ENCODE measurements around the gene TFB2M.
"Not testable (repeated sequence)": the region's sequence is repeated elsewhere in the genome, so short reads cannot be mapped to it uniquely, and the experiment has no call there.

TFB2M gene, protein sequence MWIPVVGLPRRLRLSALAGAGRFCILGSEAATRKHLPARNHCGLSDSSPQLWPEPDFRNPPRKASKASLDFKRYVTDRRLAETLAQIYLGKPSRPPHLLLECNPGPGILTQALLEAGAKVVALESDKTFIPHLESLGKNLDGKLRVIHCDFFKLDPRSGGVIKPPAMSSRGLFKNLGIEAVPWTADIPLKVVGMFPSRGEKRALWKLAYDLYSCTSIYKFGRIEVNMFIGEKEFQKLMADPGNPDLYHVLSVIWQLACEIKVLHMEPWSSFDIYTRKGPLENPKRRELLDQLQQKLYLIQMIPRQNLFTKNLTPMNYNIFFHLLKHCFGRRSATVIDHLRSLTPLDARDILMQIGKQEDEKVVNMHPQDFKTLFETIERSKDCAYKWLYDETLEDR

GRCh38 chr1:246566128-246566812 is at the start of gene TFB2M, which contains the start of gene CNST:
TFB2M (minus strand) TSS chr1:246566261; CDS start chr1:246566138, 123 bp downstream.
CNST (plus strand) TSS chr1:246566456; CDS start chr1:246591563, 25,107 bp downstream.
- no peaks in the 10 kb centered on the region for H3K27me3 Mint-ChIP-seq
- peak within 1 kb of the TSS; percentile 96 to 100 for H3K4me3 Mint-ChIP-seq
- H3K4me1 Mint-ChIP-seq, result peaks cover 43% of the 10 kb centered on the region
- ATAC-seq (peak; percentile 95), DNase-seq (peak; percentile 98 to 99)
- peak within 1 kb of the TSS; percentile 97 for H3K27ac Mint-ChIP-seq
- no peaks in the 10 kb centered on the region for H3K9me3 Mint-ChIP-seq

GRCh38 chr1:246613096-246613758 is 47.2 kb upstream of the TFB2M start:
- Mint-ChIP-seq H3K9me3 (no peaks in the 10 kb centered on the region), H3K4me3 (no peak overlapping the region), H3K4me1 (peaks cover 50% of the 10 kb centered on the region), H3K27me3 (no peaks in the 10 kb centered on the region), H3K27ac (peak overlapping the region in 1 of 2 donors; percentile 96)
- ATAC-seq, result no peak
- no peak for DNase-seq

GRCh38 chr1:246609632-246610031 is 43.6 kb upstream of the TFB2M start:
- ATAC-seq (no peak), DNase-seq (no peak)
- no peaks in the 10 kb centered on the region for H3K9me3 Mint-ChIP-seq
- no peak overlapping the region for H3K4me3 Mint-ChIP-seq
- H3K4me1 Mint-ChIP-seq, result peaks cover 66% of the 10 kb centered on the region
- peak overlapping the region in 1 of 2 donors; percentile 89 for H3K27ac Mint-ChIP-seq
- no peaks in the 10 kb centered on the region for H3K27me3 Mint-ChIP-seq

DNA sequence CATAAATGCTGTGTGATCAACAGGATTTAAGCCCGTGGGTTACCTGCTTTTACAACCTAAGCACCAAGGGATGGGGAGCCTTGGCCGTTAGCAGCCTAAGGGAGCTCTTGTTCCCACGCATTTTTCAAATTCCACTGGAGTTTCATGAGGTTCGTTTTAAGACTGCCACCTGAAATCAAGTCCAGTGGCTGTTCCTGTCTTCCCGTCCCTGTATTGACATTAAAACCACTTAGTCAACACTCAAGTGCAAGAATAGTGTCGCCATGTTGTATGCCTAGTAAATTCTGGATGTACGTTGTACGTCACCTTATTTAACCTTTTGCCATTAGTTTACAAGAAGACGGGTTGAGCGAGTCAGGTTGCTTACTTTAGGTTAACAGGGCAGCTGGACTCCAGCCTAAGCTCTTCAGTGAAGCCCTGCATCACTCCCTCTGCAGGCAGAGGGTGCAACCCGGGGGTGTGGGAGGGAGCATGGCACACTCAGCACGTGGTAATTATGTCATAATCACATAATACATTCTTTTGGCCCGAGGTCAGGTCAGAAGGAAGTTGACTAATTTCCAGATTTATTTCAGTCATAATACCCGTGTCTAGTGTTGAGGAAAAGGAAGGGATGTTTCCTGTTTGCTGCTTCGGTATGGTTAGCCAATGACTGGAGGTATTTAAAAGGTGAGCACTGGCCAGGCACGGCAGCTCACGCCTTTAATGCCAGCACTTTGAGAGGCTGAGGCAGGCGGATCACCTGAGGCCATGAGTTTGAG is 42.7 kb upstream of the TFB2M start:
- peak overlapping the region; percentile 25 to 89 for H3K27ac Mint-ChIP-seq
- ATAC-seq, result peak; percentile 99
- H3K27me3 Mint-ChIP-seq, result no peaks in the 10 kb centered on the region
- DNase-seq, result peak; percentile 27 to 65
- no peaks in the 10 kb centered on the region for H3K9me3 Mint-ChIP-seq
- peaks cover 67% of the 10 kb centered on the region for H3K4me1 Mint-ChIP-seq
- peak overlapping the region in 1 of 2 donors; percentile 48 for H3K4me3 Mint-ChIP-seq

DNA sequence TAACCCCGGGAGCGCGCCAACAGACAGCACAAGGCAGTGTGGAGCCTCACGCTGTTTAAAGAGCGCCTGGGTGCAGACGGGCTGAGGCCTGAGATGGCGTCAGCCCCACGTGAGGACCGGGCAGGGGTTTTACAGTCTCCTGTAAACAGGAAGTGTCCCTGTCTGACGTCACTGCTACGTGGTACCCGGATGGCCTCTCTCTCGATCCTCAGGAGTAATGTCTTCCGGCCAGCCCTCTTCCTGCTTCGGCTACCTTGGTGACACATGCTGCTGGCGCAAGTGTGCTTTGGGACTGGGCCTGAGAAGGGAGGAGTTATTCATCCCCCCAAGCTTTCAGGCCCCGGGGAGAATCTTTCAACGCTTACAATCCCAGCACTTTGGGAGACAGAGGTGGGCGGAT is 41.4 kb upstream of the TFB2M start:
- no peak overlapping the region for H3K27ac Mint-ChIP-seq
- no peaks in the 10 kb centered on the region for H3K27me3 Mint-ChIP-seq
- H3K9me3 Mint-ChIP-seq, result no peaks in the 10 kb centered on the region
- no peak for DNase-seq
- no peak for ATAC-seq
- no peak overlapping the region for H3K4me3 Mint-ChIP-seq
- peaks cover 65% of the 10 kb centered on the region for H3K4me1 Mint-ChIP-seq

DNA sequence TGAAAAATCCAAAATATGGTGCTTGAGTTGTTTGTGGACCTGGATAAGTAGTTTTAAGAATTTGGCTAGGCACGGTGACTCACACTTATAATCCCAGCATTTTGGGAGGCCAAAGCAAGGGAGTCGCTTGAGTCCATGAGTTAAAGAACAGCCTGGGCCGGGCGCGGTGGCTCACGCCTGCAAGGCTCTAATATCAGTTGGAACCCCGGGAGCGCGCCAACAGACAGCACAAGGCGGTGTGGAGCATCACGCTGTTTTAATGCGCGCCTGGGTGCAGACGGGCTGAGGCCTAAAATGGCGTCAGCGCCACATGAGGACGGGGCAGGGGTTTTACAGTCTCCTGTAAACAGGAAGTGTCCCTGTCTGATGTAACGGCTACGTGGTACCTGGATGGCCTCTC is 39.2 kb upstream of the TFB2M start:
- H3K27ac Mint-ChIP-seq, ATAC-seq, DNase-seq, H3K9me3 Mint-ChIP-seq, H3K27me3 Mint-ChIP-seq, H3K4me3 Mint-ChIP-seq: not testable (repeated sequence)
- H3K4me1 Mint-ChIP-seq, result peaks cover 71% of the 10 kb centered on the region

GRCh38 chr1:246602194-246602593 is 36.1 kb upstream of the TFB2M start:
- DNase-seq, result peak; percentile 18 to 46
- Mint-ChIP-seq H3K4me1 (peaks cover 51% of the 10 kb centered on the region), H3K4me3 (no peak overlapping the region)

DNA sequence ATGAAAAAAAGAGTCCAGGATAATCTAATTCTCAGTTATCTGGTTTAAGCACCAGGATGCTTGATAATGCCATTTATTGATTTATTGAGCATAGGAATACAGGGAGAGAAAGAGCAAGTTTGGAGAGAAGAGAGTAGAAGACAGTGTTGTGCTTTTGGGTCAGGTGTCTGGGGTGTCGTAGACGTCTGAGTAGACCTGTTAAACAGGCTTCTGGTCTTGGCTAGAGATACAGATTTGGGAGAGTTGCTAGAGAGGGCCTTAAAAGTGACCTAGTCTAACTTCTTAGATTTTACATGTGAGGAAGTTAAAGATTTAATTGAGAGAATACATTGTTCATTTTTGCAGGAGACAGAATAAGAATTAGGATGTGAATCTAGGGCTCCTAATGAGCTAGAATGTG is 34.5 kb upstream of the TFB2M start:
- ATAC-seq, result no peak
- Mint-ChIP-seq H3K27me3 (no peaks in the 10 kb centered on the region), H3K4me1 (peaks cover 47% of the 10 kb centered on the region), H3K4me3 (no peak overlapping the region), H3K9me3 (no peaks in the 10 kb centered on the region), H3K27ac (no peak overlapping the region)
- no peak for DNase-seq

More at GRCh38 chr1:246602194-246602593, 36.1 kb upstream of the TFB2M start:
- H3K27ac Mint-ChIP-seq, result peak overlapping the region in 1 of 2 donors; percentile 68
- H3K27me3 Mint-ChIP-seq, result no peaks in the 10 kb centered on the region
- ATAC-seq, result peak; percentile 98
- H3K9me3 Mint-ChIP-seq, result no peaks in the 10 kb centered on the region

DNA sequence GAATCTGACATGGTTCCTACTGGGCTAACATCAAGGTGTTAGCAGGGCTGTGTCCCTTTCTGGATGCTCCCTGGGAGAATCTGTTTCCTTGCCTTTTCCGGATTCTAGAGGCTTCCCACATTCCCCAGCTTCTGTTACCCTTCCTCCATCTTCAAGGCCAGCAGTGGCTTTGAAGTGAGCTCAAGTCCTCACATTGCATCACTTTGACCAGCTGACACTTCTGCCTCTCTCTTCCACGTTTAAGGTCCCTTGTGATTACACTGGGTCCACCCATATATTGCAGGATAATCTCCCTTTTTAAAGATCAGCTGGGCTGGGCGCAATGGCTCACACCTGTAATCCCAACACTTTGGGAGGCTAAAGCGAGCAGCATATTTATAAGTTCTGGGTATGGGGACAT is 33.3 kb upstream of the TFB2M start:
- Mint-ChIP-seq H3K9me3 (no peaks in the 10 kb centered on the region), H3K4me3 (no peak overlapping the region), H3K4me1 (peaks cover 54% of the 10 kb centered on the region), H3K27ac (peak overlapping the region in 1 of 2 donors; percentile 51), H3K27me3 (no peaks in the 10 kb centered on the region)
- DNase-seq, result no peak
- no peak for ATAC-seq

DNA sequence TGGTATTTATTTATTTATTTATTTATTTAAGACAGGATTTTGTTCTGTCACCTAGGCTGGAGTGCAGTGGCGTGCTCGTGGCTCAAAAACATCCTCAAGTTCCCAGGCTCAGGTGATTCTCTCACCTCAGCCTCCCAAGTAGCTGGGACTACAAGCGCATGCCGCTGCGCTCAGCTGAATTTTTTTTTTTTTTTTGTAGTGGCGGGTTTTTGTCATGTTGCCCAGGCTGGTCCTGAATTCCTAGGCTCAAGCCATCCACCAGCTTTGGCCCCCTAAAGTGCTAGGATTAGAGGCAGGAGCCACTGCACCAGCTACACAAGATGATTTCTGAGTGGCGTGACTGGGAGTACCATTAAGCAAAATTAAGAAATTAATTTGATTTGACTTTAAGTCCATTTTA is 31.9 kb upstream of the TFB2M start:
- Mint-ChIP-seq H3K27me3 (no peaks in the 10 kb centered on the region), H3K27ac (no peak overlapping the region), H3K4me3 (no peak overlapping the region), H3K4me1 (peaks cover 46% of the 10 kb centered on the region), H3K9me3 (no peaks in the 10 kb centered on the region)
- ATAC-seq, result no peak
- DNase-seq, result no peak

DNA sequence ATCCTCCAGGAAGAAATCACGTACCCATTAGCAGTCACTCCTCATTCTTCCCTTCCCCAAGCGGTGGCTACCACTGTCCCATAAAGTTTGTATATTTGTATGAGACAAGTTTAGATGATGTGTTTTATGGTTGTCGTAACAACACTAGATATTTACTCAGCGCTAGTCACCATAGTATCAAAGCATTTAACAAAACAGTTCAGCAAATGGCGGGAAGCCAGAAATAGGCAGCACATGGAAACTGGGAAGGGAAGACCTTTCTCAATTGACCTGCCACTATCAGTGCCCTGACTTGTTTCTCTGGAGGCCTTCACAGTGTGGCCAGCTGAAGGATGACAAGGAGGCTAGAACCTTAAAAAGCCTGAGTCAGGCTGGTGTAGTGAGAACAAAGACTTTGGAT is 31.3 kb upstream of the TFB2M start:
- DNase-seq, result no peak
- H3K4me1 Mint-ChIP-seq, result peaks cover 41% of the 10 kb centered on the region
- H3K9me3 Mint-ChIP-seq, result no peaks in the 10 kb centered on the region
- no peak overlapping the region for H3K4me3 Mint-ChIP-seq
- no peak overlapping the region for H3K27ac Mint-ChIP-seq
- ATAC-seq, result no peak
- H3K27me3 Mint-ChIP-seq, result no peaks in the 10 kb centered on the region

- DNase-seq (no peak), ATAC-seq (no peak)
- Mint-ChIP-seq H3K27me3 (no peaks in the 10 kb centered on the region), H3K27ac (no peak overlapping the region), H3K4me1 (peaks cover 38% of the 10 kb centered on the region), H3K9me3 (no peaks in the 10 kb centered on the region), H3K4me3 (no peak overlapping the region)
Observed at GRCh38 chr1:246595146-246595545, 29.1 kb upstream of the TFB2M start.

- ATAC-seq, result no peak
- Mint-ChIP-seq H3K4me1 (peaks cover 40% of the 10 kb centered on the region), H3K27me3 (no peaks in the 10 kb centered on the region), H3K9me3 (no peaks in the 10 kb centered on the region), H3K27ac (peak overlapping the region in 1 of 2 donors; percentile 63), H3K4me3 (no peak overlapping the region)
- no peak for DNase-seq
Observed at GRCh38 chr1:246592695-246593094, 26.6 kb upstream of the TFB2M start.

- Mint-ChIP-seq H3K27me3 (no peaks in the 10 kb centered on the region), H3K4me1 (peaks cover 37% of the 10 kb centered on the region), H3K4me3 (no peak overlapping the region), H3K27ac (peak overlapping the region in 1 of 2 donors; percentile 30), H3K9me3 (no peaks in the 10 kb centered on the region)
- DNase-seq (no peak), ATAC-seq (no peak)
Observed at GRCh38 chr1:246591958-246592357, 25.9 kb upstream of the TFB2M start.

GRCh38 chr1:246591504-246591903 is 25.4 kb upstream of the TFB2M start:
- H3K4me1 Mint-ChIP-seq, result peaks cover 37% of the 10 kb centered on the region
- peak in 1 of 2 donors; percentile 45 for DNase-seq
- peak overlapping the region in 1 of 2 donors; percentile 15 for H3K27ac Mint-ChIP-seq
- no peaks in the 10 kb centered on the region for H3K9me3 Mint-ChIP-seq
- peak overlapping the region; percentile 36 to 51 for H3K4me3 Mint-ChIP-seq
- no peaks in the 10 kb centered on the region for H3K27me3 Mint-ChIP-seq
- ATAC-seq, result peak; percentile 91
